ENCODE results near the gene TOB1. TPM values are rescaled to one million over a fixed set of nuclear protein-coding genes. Genes with fewer than 3 reads are reported as not detected.

Gene TOB1
- total and polyA plus RNA-seq, 9 of the 15 experiments (the other 6 are each of a cell fraction or from before 2014, with no cell fraction given) = 4.8 to 63.7 (median 13.2) TPM

DNA sequence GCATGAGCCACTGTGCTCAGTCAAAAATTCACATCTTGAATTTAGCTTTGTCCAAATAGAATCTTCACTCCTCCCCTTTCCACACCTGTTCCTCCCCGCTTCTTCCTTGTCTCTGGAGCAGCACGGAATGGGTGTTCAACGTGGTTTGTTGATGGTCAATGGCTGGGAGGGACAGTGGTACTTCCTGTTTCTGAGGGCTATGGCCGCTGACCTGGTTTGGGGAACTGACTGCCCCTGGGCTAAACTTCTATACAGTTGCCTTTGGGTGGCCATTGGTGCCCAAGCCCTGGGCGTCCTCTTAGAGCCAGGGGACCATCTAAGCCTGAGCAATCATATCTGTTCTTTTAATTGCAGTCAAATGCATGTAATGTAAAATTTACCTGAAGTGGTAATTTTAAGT lies 49.9 kb downstream of the TOB1 start:
- CTCF ChIA-PET (ENCODE audit: low intra/inter-chr PET ratio) = no interaction called here
- Histone ChIP-seq H3K9me1 (ENCODE audit: control insufficient read depth, insufficient read depth, low read length) (no peaks in the 10 kb centered on the region), H3K9ac (ENCODE audit: insufficient read depth in 1 of 2, low read depth in 2 of 2, low read length in 2 of 2) (no peak overlapping the region), H2AFZ (ENCODE audit: low read depth, low read length) (0 out of 2 replicates have a peak overlapping the region, but pooled peaks have one; percentile 18), H3K4me3 (no peak overlapping the region), H3K9me3 (replicated peaks; ENCODE audit: control insufficient read depth, insufficient read depth, low read depth, low read length) (no peaks in the 10 kb centered on the region; the same call in 1 of the 2 replicates), H3K79me2 (ENCODE audit: control insufficient read depth, insufficient read depth, low read length) (no peaks in the 10 kb centered on the region), H3K4me2 (ENCODE audit: insufficient read depth, low read length) (no peak overlapping the region), H3K4me1 (replicated peaks in 1 of 2; ENCODE audit: control insufficient read depth in 2 of 2, insufficient read depth in 2 of 2, low read length in 2 of 2) (peaks cover 3 to 6% of the 10 kb centered on the region in 2 experiments; a peak in 3 of 5 replicates), H3K27ac (ENCODE audit: extremely low read depth, low read depth, low read length) (no peak overlapping the region), H3K27me3 (ENCODE audit: control insufficient read depth in 2 of 2, insufficient read depth in 2 of 2, low read length in 2 of 2) (peaks cover 0 to 3% of the 10 kb centered on the region in 2 experiments; a peak in 2 of 5 replicates), H3K36me3 (ENCODE audit: control insufficient read depth, insufficient read depth, low read length) (no peaks in the 10 kb centered on the region), H4K20me1 (replicated peaks; ENCODE audit: control insufficient read depth, insufficient read depth, low read length) (no peaks in the 10 kb centered on the region)
- in situ Hi-C loops (cut with MboI) (no loop called here), intact Hi-C loops (cut with micrococcal nuclease) (loop anchor here (2.0 kb wide), 1 partner anchor 27 kb away; no protein-coding TSS in a partner anchor)
- no TSS peak for BruUV-seq (replicated peaks)
- POLR2A ChIA-PET = no interaction called here
- ATAC-seq (no peak), DNase-seq (ENCODE audit: extremely low read depth in 1 of 4, low spot score in 3 of 4) (no peak), FAIRE-seq (no peak)
- 2% methylated on average over 5 of the region's 5 CpGs for WGBS (ENCODE audit: insufficient coverage, low coverage, missing lambda C conversion rate)
- TF ChIP-seq TCF3 (CRISPR knock-in tag; IDR thresholded peaks at IDR 0.05) (no peak), EGR1 (conservative IDR thresholded peaks at IDR 0.05) (no peak), POLR2B (IDR thresholded peaks at IDR 0.05; ENCODE audit: low read depth, partially characterized antibody) (no peak), JUND (IDR thresholded peaks at IDR 0.05; ENCODE audit: borderline replicate concordance, low read depth, low read length) (no peak), JUND (tag; IDR thresholded peaks at IDR 0.05; ENCODE audit: borderline replicate concordance, low read depth, low read length) (no peak), JUN (IDR thresholded peaks at IDR 0.05; ENCODE audit: borderline replicate concordance, low read depth, low read length) (no peak), JUN (CRISPR knock-in tag; IDR thresholded peaks at IDR 0.05; ENCODE audit: borderline replicate concordance) (no peak), ZSCAN32 (CRISPR knock-in tag; IDR thresholded peaks at IDR 0.05) (no peak), POLR2AphosphoS2 (IDR thresholded peaks at IDR 0.05; ENCODE audit: low read length) (no peak), NFYB (IDR thresholded peaks at IDR 0.05; ENCODE audit: extremely low read depth, insufficient read length) (no peak), RBM34 (IDR thresholded peaks at IDR 0.05; ENCODE audit: borderline replicate concordance, insufficient read depth, low read length) (no peak), ETS2 (tag; IDR thresholded peaks at IDR 0.05; ENCODE audit: borderline replicate concordance, poor library complexity, severe bottlenecking) (no peak), HMGXB4 (CRISPR knock-in tag; IDR thresholded peaks at IDR 0.05) (no peak), ZNF717 (CRISPR knock-in tag; IDR thresholded peaks at IDR 0.05) (no peak)

Measured in K562 (cell line).